GM19043 (cell line): ENCODE results near the gene ULK4.
"Not testable (repeated sequence)": the region's sequence is repeated elsewhere in the genome, so short reads cannot be mapped to it uniquely, and the experiment has no call there.

Experiments
- ATAC-seq: cut with Tn5 transposase; IDR thresholded peaks from one replicate; pipeline ENCODE4 v1.9.1; 2021; ENCODE audit warnings: low read depth; ENCODE audit not compliant: unreplicated experiment

ULK4 gene

DNA sequence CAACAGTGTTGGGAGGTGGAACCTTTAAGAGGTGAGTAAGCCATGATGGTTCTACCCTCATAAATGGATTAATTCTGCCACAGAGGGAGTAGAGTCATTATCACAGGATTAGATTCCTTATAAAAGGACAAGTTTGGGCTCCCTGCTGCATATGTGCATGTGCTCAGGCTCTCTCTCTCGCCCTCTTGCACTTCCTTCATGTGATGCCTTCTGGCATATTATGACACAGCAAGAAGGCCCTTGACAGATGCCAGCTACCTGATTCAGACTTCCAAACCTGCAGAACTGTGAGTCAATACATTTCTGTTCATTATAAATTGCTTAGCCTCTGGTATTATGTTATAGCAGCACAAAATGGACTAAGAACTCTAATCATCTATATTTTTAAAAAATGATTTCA lies 557.3 kb downstream of the ULK4 start:
- ATAC-seq = no peak

GRCh38 chr3:41394896-41395295 lies 567.0 kb downstream of the ULK4 start:
- ATAC-seq = no peak

- not testable (repeated sequence) for ATAC-seq
These were observed 591.0 kb downstream of the ULK4 start for GRCh38 chr3:41370765-41371535.

GRCh38 chr3:41370307-41370706 lies 591.6 kb downstream of the ULK4 start:
- ATAC-seq = no peak

GRCh38 chr3:41369838-41370237 lies 592.1 kb downstream of the ULK4 start:
- no peak for ATAC-seq

DNA sequence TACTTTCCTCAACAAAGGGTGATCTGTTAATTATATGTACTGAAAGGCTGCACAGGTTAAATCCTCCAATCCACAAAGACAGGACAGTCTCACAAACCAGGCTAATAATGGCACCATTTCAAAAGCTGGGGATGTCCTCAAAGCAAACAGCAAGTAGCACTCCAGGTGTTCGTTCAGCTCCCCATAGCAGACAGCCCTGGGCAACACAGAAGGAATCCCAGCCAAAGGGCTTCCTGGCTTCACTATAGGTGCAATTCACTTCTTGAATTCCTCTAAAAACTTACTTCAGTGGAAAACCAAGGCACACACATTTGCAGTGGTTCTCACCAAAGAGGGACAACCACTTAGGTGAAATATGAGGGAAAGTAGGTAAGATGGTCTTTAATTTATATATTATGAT lies 595.9 kb downstream of the ULK4 start:
- ATAC-seq = no peak

DNA sequence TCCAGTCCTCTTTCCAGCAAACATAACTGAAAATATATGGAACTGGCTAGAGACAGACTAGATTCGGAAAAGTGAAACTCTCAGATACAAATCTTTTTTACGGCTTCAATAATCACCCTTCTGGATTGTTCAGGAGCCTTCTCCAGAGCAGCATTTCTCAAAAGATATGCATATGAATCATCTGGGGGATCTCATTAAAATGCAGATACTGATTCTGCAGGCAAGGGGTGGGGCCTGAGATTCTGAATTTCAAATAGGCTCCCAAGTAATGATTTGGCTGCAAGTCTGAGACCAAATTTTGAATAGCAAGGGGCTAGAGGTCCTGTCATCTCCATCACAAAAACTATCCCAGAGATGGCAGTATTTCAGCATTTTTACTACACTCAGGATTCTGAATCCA lies 597.2 kb downstream of the ULK4 start:
- ATAC-seq = no peak

DNA sequence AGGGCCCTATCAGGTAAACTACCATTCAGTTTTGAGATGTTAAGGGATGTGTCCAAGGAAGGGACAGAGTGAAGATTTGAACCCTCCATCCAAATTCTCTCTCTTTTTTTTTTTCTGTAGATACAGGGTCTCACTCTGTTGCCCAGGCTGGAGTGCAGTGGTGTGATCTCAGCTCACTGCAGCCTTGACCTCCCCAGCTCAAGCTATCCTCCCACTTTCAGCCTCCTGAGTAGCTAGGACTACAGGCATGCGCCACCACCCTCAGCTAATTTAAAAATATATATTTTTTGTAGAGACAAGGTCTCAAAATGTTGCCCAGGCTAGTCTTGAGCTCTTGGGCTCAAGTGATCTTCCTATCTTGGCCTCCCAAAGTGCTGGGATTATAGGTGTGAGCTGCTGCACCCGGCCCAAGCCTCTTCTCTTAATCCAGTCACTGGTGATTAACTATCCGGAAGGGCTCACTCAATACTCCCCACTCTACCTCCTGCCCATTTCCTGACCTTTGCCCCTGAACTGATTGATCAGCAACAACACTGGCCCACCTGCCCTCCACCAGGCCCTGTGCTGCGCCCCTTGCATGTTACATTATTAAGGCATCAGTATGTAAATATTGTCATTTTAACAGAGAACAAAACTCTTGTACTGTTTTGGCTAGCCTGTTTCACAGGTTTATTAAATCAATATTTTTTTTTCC lies 597.9 kb downstream of the ULK4 start:
- no peak for ATAC-seq

GRCh38 chr3:41362638-41363559 lies 599.0 kb downstream of the ULK4 start:
- no peak for ATAC-seq

GRCh38 chr3:41357271-41357670 lies 604.6 kb downstream of the ULK4 start:
- no peak for ATAC-seq

GRCh38 chr3:41356775-41357174 lies 605.1 kb downstream of the ULK4 start:
- no peak for ATAC-seq

GRCh38 chr3:41352510-41352909 lies 609.4 kb downstream of the ULK4 start:
- no peak for ATAC-seq

DNA sequence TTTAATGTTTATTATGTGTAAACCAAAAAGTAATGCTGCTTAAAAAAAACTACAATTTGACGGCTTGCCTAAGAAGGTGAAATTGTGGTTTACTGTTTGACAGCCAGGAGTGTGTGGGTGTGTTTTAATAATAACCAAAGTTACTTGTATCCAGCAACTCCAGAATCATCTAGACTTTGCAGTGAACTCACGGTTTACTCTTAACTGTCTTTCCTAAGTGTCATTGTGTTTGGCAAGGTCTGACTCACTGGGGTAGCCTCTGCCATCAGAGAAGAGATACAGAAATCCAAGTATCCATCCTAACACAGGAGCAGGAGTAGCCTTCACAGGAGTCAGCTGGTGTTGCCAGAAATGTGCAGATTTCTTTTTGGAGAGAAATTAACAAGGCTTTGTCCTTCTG lies 611.5 kb downstream of the ULK4 start:
- no peak for ATAC-seq

DNA sequence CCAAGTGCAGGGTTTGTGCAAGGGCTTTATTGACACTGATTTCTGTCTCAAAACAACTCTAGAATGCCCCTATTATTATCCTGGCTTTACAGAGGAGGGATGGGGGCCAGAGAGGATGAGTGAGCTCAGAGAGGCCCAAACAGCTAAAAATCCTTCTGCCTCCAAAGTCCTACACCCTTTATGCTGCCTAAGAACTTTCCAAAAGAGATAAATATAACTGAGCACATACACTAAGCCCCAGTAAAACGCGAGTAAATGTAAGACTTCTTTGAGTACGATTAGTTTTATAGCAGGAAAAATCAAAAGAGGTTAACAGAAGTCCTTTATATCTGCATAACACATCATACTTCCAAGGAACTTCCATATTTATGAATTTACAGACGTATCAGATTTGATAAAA lies 613.5 kb downstream of the ULK4 start:
- ATAC-seq = no peak

- no peak for ATAC-seq
These were observed 615.1 kb downstream of the ULK4 start for GRCh38 chr3:41346698-41347270.

DNA sequence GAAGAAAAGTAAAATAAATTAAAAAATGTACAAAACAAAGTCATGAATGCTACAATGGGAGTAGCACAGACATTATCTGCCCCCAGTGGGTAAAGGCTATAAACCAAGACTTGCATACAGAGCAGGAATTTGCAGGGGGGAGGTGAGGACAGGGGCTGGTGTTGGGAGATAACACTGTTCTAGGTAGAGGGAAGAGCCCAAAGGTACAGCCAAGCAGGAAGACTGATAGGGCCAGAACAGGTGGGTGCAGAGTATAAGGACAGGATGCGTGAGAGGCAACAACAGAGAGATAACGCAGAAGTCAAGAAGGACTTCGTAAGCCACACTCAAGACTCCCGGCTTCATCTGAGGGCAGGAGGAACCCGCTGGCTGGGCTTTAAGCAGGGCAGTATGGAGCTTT lies 616.1 kb downstream of the ULK4 start:
- ATAC-seq = no peak

DNA sequence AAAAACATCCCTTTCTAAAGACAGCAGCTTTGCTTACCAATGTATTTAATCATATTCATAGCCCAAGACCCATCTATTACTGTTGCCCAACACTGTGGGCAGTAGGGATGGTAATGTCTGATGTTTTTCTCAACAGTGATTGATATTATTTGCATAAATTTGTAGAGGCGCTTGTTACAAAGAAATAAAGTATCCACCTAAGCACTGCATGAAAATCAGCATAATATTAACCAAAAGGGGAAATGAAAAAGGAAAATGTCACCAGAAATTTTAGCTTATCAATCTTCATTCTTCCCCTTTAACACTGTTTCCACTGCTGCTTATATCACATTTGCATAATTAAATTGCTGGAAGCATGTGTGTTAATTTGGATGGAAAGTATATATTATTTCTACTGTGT lies 622.1 kb downstream of the ULK4 start:
- no peak for ATAC-seq

DNA sequence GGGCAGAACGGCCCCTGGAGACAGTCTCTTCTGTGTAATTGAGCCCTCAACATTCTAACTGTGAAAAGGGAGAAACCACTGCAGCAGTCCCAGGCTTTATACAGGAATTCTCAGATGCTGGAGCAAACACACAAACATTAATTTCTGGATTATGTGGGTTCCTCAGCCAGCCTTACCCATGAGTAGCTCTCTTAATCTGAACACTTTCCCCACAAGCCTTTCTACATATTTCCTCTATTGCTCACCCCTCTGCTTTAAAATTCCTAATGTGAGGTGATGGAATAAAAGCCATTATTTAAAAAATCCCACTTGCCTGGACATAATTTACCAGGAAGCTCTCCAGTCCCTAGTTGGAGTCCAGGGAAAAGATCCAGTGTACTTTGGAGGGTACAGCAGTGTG lies 623.6 kb downstream of the ULK4 start:
- no peak for ATAC-seq

GRCh38 chr3:41334426-41334825 lies 627.5 kb downstream of the ULK4 start:
- no peak for ATAC-seq

DNA sequence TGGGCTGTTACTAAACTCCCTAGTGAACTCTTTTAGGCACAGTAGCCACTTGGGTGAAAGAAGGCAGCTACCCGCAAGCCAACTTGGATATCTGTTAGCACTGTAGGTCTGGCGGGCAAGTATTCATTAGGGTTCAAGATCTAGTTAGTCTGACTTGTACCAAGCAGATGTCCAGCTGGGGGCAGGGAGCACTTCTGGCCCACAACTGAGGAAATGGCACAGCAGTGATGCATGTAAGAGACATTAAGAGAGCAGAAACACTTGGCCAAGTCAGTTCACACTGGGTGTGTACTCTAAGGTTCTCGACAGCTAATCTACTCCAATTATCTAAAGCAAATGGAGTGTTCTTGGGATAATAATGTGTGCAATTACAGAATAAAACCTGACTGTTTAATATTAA lies 630.9 kb downstream of the ULK4 start:
- no peak for ATAC-seq

DNA sequence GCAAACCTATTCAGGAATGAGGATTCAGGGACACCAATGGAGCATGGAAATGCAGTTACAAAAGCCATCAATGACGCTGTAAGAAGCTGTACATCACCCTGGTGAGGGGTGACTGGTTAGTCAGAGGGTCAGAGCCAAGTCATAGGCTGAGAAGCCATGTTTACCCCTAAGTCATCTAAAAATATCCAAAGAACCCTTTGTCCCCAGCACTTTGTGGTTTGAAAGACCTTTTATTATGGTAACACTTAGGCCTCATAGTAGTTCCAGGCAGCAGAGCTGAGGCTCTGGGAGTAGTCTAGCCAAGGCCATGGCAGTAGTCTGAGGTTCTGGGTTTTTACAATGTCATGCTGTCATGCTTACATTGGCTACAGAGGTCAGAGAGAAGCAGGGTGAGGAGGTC lies 631.4 kb downstream of the ULK4 start:
- ATAC-seq = no peak
